Measurements from ENCODE around the gene TMPRSS5. TPM values are rescaled to one million over a fixed set of nuclear protein-coding genes. Genes with fewer than 3 reads are reported as not detected.

The TMPRSS5 gene
- total RNA-seq, 4 donors from 2014 or later, result 1.2 to 4.9 (median 1.8) TPM

DNA sequence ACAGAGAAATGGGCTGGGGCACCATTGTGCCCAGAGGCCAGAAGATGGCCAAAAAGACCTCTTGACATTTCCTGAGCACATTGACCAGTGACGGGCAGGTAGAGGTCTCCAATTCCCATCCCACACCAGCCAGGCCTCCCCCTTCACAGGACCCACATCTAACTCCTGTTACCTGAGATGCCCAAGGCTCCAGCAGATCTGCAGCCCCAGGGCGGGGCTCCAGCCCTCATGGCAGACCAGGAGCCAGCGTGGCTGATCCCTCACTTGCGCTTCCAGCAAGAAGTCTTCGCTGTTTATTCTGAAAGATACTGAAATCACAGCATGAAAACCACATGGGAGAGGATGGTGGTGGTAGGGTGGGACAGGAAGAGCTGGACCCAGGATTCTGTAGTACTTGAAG lies 9.0 kb downstream of the TMPRSS5 start:
- no peak for DNase-seq (ENCODE audit: low spot score in 2 of 2)
- TF ChIP-seq, protein P1, sequence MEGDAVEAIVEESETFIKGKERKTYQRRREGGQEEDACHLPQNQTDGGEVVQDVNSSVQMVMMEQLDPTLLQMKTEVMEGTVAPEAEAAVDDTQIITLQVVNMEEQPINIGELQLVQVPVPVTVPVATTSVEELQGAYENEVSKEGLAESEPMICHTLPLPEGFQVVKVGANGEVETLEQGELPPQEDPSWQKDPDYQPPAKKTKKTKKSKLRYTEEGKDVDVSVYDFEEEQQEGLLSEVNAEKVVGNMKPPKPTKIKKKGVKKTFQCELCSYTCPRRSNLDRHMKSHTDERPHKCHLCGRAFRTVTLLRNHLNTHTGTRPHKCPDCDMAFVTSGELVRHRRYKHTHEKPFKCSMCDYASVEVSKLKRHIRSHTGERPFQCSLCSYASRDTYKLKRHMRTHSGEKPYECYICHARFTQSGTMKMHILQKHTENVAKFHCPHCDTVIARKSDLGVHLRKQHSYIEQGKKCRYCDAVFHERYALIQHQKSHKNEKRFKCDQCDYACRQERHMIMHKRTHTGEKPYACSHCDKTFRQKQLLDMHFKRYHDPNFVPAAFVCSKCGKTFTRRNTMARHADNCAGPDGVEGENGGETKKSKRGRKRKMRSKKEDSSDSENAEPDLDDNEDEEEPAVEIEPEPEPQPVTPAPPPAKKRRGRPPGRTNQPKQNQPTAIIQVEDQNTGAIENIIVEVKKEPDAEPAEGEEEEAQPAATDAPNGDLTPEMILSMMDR (IDR thresholded peaks at IDR 0.05), result no peak
- no peak for TF ChIP-seq EP300 (IDR thresholded peaks at IDR 0.05)
- no peak for TF ChIP-seq POLR2AphosphoS5 (IDR thresholded peaks at IDR 0.05)
- no peak for TF ChIP-seq POLR2A (IDR thresholded peaks at IDR 0.05)
- H3K36me3 ChIP-seq, result peaks cover 6% of the 10 kb centered on the region
- H3K27ac ChIP-seq, result no peak overlapping the region
- no peaks in the 10 kb centered on the region for H3K27me3 ChIP-seq
- no peak overlapping the region for H3K4me3 ChIP-seq
- H3K9me3 ChIP-seq, result no peaks in the 10 kb centered on the region
- no peaks in the 10 kb centered on the region for H3K4me1 ChIP-seq
- 86% methylated on average over 5 of the region's 5 CpGs for WGBS

DNA sequence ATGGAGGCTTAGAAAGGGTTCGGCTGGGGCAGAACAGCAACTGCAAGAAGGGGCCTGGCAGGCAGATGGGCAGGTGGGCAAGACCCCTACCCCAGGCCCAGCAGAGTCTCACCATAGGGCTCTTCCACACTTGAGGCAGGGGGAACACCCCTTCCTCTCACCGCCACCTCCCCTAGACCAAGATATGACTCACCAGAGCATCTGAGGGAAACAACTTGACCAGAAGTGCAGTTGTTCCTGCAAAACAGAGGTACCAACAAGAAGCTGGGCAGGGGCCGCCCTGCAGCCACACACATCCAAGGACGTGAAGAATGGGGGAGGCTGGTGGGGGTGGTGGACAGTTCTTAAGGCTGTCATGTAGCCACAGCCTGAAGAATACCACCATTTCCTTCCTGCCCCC lies 10.9 kb downstream of the TMPRSS5 start:
- Histone ChIP-seq H3K4me1 (no peaks in the 10 kb centered on the region), H3K36me3 (peaks cover 6% of the 10 kb centered on the region), H3K27me3 (no peaks in the 10 kb centered on the region), H3K9me3 (no peaks in the 10 kb centered on the region), H3K4me3 (no peak overlapping the region), H3K27ac (no peak overlapping the region)
- DNase-seq (ENCODE audit: low spot score in 2 of 2), result no peak
- WGBS, result 100% methylated on average over 4 of the region's 4 CpGs
- TF ChIP-seq POLR2AphosphoS5 (IDR thresholded peaks at IDR 0.05) (no peak), POLR2A (IDR thresholded peaks at IDR 0.05) (no peak), EP300 (IDR thresholded peaks at IDR 0.05) (no peak)
- TF ChIP-seq, protein P1 (IDR thresholded peaks at IDR 0.05), result no peak

DNA sequence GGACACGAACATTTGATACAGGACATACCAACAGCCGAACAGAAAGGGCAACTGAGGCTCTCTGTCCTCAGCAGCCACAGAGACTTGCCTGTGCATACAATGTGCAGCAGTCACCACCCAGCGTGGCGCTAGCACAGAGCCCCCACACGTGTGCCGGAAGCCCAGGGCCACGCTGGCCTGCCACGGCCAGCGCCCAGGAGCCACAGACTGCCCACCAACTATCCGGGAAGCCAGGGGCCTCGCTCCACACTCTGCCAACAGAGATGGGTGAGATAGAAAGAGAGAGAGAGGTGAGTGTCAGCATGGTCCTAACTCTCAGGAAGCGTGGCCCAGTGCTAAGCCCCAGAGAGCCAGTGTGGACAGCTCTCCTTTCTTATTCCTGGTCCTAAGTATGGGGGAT lies 11.7 kb downstream of the TMPRSS5 start:
- 96% methylated on average over 12 of the region's 12 CpGs for WGBS
- Histone ChIP-seq H3K27me3 (no peaks in the 10 kb centered on the region), H3K4me3 (no peak overlapping the region), H3K9me3 (no peaks in the 10 kb centered on the region), H3K27ac (no peak overlapping the region), H3K4me1 (no peaks in the 10 kb centered on the region), H3K36me3 (peaks cover 6% of the 10 kb centered on the region)
- no peak for DNase-seq (ENCODE audit: low spot score in 2 of 2)
- TF ChIP-seq, protein P1 (IDR thresholded peaks at IDR 0.05), result no peak
- no peak for TF ChIP-seq POLR2A (IDR thresholded peaks at IDR 0.05)
- no peak for TF ChIP-seq EP300 (IDR thresholded peaks at IDR 0.05)
- TF ChIP-seq POLR2AphosphoS5 (IDR thresholded peaks at IDR 0.05), result no peak

DNA sequence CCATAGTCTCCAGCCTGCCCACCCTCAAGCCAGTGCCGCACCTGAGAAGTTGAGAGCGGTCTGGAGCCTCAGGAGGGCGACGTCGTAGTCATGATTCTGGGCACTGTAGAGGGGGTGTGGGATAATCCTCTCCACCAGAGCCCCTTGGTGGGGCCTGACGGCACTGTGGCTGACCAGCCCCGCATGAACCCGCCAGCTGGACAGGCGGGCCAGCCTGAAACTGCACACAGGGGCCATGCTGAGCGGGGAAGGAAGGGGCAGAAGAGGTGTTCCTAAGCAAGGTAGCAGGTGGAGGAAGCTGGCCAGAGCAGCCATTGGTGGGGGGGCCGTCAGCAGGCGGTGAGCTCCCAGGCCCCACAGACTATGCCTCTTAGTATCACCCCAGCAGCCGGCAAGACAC lies 13.1 kb downstream of the TMPRSS5 start:
- Histone ChIP-seq H3K27ac (no peak overlapping the region), H3K36me3 (peaks cover 6% of the 10 kb centered on the region), H3K4me3 (no peak overlapping the region), H3K4me1 (no peaks in the 10 kb centered on the region), H3K27me3 (no peaks in the 10 kb centered on the region), H3K9me3 (no peaks in the 10 kb centered on the region)
- no peak for DNase-seq (ENCODE audit: low spot score in 2 of 2)
- WGBS, result 88% methylated on average over 12 of the region's 13 CpGs
- TF ChIP-seq POLR2A (IDR thresholded peaks at IDR 0.05) (no peak), EP300 (IDR thresholded peaks at IDR 0.05) (no peak), POLR2AphosphoS5 (IDR thresholded peaks at IDR 0.05) (no peak)
- TF ChIP-seq, protein P1 (IDR thresholded peaks at IDR 0.05), result no peak

DNA sequence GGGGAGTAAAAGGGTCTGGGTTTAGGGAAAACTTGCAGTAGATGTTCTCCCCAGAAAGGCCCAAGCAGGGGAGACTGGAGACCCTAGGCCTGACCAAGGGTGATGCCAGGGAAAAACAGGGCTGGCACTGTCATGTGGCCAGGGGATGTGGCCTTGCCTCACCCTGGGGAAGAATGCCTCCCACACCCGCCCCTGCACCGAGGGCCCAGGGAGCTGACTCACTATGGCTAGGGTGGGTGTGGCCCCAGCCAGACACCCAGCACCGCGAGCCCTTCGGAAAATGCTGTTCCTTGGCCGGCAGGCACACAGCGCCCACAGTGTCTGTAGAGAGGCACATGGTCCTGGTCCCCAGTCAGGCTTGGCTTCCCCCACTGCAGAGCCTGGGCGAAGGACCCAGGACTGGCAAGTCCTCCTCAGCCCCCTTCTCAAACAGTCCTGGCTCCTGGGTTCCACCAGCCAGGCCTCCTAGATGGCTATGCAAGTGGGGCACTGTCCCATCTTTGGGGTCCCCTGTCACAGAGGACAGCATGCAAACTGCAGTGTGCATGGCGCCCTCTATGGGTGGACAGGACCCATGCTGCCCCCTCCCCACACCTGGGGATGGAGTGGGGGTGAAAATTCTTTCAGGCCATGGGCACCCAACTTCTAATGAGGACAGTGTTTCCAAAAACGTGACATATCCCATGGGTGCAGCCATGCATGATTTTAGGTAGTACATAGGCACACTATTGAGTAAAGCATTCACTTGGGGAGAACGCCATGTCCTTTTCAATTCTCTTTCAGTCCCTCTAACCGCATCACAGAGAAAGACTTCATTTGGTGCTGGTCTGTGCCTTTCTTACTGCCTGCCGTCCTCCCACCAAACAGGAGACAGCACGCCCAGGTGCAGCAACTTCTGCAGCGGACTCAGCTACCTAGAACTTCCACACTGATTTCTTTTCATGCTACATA lies 15.2 kb downstream of the TMPRSS5 start:
- H3K4me1 ChIP-seq, result no peaks in the 10 kb centered on the region
- no peak for DNase-seq (ENCODE audit: low spot score in 2 of 2)
- 96% methylated on average over 6 of the region's 15 CpGs for WGBS
- H3K27ac ChIP-seq, result no peak overlapping the region
- H3K27me3 ChIP-seq, result no peaks in the 10 kb centered on the region
- no peak for TF ChIP-seq EP300 (IDR thresholded peaks at IDR 0.05)
- no peak for TF ChIP-seq POLR2AphosphoS5 (IDR thresholded peaks at IDR 0.05)
- TF ChIP-seq, protein P1 (IDR thresholded peaks at IDR 0.05), result no peak
- no peak for TF ChIP-seq POLR2A (IDR thresholded peaks at IDR 0.05)
- no peaks in the 10 kb centered on the region for H3K36me3 ChIP-seq
- H3K4me3 ChIP-seq, result no peak overlapping the region
- H3K9me3 ChIP-seq, result no peaks in the 10 kb centered on the region

Data from suprapubic skin (tissue), 4 donors.